Amniotic epithelial cell (primary cell): ENCODE data around the gene S100A4.
"Not testable (repeated sequence)": the region's sequence is repeated elsewhere in the genome, so short reads cannot be mapped to it uniquely, and the experiment has no call there.

Experiments
- DNase-seq: peaks from one replicate; pipeline ENCODE4 v3.0.0-alpha.2; 2010; ENCODE audit warnings: low read depth

Gene S100A4

GRCh38 chr1:153533689-153534201 is 11.9 kb downstream of the S100A4 start:
- peak; percentile 95 for DNase-seq

- peak; percentile 82 for DNase-seq
Measured at GRCh38 chr1:153532769-153533599, 12.6 kb downstream of the S100A4 start.

- no peak for DNase-seq
Measured at GRCh38 chr1:153532181-153532580, 13.4 kb downstream of the S100A4 start.

GRCh38 chr1:153531638-153532037 is 14.0 kb downstream of the S100A4 start:
- DNase-seq: no peak

GRCh38 chr1:153527683-153528040 is 17.9 kb downstream of the S100A4 start:
- DNase-seq: no peak

- DNase-seq: peak; percentile 36
Measured at GRCh38 chr1:153527023-153527682, 18.5 kb downstream of the S100A4 start.

- no peak for DNase-seq
Measured at GRCh38 chr1:153526132-153526543, 19.5 kb downstream of the S100A4 start.

- DNase-seq: no peak
Measured at GRCh38 chr1:153525088-153525728, 20.4 kb downstream of the S100A4 start.

GRCh38 chr1:153522353-153523048 is 23.1 kb downstream of the S100A4 start:
- DNase-seq: not testable (repeated sequence)

GRCh38 chr1:153521808-153522207 is 23.8 kb downstream of the S100A4 start:
- DNase-seq: not testable (repeated sequence)

GRCh38 chr1:153520818-153521476 is 24.7 kb downstream of the S100A4 start:
- DNase-seq: no peak

- not testable (repeated sequence) for DNase-seq
Measured at GRCh38 chr1:153520137-153520691, 25.4 kb downstream of the S100A4 start.

GRCh38 chr1:153519242-153519641 is 26.4 kb downstream of the S100A4 start:
- no peak for DNase-seq

GRCh38 chr1:153515504-153516394 is 29.9 kb downstream of the S100A4 start:
- DNase-seq: no peak

- no peak for DNase-seq
Measured at GRCh38 chr1:153513666-153514065, 31.9 kb downstream of the S100A4 start.

- DNase-seq: no peak
Measured at GRCh38 chr1:153513023-153513422, 32.6 kb downstream of the S100A4 start.

GRCh38 chr1:153510984-153511410 is 34.6 kb downstream of the S100A4 start:
- peak; percentile 66 for DNase-seq

GRCh38 chr1:153509729-153510354 is 35.8 kb downstream of the S100A4 start:
- DNase-seq: peak; percentile 29

GRCh38 chr1:153509036-153509435 is 36.6 kb downstream of the S100A4 start:
- DNase-seq: no peak
